Measurements from ENCODE around the gene NPTX1.

The NPTX1 gene

DNA sequence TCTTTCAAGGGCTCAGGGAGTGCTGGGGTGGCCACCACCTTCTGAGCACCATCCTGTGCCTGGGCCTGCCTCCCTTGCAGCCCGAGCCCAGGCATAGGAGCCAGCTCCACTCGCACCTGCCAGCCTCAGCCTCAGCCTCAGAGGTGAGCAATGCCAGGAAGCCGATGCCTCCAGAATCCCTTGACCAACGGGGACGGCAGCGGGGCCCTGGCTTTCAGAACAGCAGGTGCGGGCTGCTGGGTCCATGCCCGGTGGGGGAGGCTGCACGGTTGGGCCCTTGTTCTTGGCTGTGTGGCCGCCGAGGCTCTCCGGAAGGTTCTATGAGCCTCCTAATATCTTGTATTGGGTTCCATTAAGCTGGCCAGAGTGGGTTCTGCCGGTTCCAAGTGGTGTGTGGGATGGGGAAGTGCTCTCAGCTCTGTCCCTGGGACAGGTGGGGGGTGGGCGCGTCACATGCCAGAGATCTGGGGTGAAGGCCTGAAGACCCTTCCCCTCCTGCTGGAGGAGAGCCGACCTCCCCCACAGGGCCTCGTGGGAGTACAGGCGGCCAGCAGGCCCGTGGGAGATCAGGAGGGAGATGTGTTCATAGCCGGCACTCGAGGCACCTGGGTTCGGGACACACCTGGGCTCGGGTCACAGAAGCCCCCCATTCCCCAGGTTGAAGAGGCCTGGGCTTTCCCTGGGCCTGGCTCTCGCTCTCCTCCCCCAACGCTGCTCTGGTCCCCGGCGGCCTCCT lies 27.0 kb downstream of the NPTX1 start:
- peak in 1 of 10 donors; percentile 88 for DNase-seq
- intact Hi-C loops (cut with DNase I) = no loop called here

DNA sequence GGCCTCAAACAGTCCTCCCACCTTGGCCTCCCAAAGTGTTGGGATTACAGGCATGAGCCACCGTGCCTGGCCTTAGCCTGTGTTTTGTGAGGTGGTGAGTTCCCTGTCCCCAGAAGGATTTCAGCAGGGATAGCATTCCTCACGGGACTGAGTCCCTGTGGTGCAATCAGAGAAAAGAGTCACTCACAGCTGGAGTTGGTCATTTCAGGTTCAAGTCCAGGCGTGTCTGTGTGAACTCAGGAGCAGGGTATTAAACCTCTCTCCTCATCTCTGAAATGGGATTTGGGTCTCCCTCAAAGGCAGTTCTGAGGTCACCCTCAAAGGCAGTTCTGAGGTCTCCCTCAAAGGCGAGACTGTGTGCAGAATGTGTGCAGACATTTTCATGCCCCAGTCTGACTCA lies 28.6 kb downstream of the NPTX1 start:
- intact Hi-C loops (cut with DNase I) = no loop called here
- DNase-seq = no peak

DNA sequence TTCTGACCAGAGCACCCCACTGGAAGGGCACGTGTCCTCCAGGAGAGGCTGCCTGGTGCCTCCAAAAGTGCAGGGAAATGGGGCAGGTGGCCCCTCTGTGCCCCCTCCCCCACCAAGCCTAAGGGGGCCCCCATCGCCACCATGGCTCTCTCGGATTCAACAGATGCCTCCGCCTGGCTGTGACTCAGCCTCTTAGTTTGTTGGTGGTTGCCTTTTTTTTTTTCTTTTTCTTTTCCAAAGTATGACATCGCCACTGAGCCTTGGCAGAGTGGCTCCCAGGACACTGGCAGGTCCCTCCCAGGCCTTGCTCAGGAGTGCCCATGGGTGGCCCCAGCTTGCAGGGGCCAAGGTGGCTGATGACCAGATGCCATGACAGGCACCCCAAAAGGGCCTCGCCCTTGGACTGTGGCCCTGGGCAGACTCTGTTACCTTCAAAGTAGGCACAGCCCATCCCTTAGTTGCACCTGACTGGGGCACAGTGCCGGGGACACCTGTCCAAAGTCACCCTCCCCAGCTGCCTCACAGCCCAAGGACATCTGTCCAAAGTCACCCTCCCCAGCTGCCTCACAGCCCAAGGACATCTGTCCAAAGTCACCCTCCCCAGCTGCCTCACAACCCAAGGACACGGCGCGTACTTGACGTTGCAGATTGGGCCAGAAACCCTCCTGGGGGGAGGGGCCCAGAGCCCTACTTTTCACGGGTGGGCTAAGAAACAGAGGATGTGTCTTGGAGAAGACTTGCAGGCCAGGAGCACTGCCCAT lies 29.6 kb downstream of the NPTX1 start:
- intact Hi-C loops (cut with DNase I) = no loop called here
- no peak for DNase-seq

DNA sequence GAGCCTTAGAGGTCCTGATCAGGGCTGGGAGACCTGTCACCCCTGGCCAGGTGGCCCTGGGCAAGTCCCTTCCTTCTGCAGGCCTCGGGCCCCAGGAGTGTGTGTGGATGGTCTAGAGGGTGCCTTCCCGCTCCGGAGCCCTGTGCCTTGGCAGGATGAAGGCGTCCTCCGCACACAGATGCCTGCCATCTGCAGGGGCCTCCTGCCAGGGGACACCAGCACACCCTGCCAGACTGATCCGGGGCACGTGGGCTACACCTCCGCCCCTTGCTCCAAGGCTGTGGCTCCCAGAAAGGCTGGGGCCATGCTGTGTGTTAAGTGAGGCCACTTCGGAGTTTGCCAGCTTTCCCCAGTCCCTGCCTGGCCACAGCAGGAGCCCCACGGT lies 30.7 kb downstream of the NPTX1 start:
- intact Hi-C loops (cut with DNase I) = no loop called here
- peak in 8 of 10 donors; percentile 56 to 94 (median 74) for DNase-seq

DNA sequence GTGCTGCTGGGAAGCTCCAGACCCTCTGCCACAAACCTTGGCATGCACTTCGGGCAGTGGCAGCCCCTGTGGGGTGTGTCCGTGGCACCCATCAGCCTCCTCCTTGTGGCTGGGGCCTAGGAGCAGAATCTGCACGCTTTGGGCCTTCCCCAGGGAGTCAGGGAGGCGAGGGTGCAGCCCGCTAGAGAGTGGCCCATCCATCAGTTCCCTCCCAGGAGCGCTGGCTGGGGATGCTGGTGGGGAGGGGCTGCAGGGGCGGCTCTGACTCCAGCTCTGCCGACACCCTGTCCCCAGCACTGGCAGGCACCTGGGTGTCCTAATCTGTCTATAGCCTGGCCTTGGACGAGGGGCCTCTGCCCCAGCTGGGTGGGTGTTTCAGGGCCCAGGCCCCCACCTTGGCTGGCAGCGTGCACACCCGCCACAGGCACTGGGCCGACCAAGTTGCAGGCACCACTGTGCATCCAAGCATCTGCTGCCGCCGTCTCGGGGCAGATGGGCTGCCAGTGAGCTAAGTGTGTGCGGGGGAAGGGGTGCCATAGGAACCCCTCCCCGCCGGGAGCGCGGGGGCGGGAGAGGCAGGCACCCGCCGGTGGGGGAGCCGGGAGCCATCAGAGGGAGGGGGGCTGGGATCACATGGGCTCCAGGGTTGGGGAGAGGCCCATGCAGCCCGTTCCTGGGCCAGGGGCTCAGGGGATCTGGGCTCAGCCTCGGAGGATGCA lies 31.2 kb downstream of the NPTX1 start:
- DNase-seq = peak in 8 of 10 donors; percentile 60 to 95 (median 76)
- intact Hi-C loops (cut with DNase I) = no loop called here

DNA sequence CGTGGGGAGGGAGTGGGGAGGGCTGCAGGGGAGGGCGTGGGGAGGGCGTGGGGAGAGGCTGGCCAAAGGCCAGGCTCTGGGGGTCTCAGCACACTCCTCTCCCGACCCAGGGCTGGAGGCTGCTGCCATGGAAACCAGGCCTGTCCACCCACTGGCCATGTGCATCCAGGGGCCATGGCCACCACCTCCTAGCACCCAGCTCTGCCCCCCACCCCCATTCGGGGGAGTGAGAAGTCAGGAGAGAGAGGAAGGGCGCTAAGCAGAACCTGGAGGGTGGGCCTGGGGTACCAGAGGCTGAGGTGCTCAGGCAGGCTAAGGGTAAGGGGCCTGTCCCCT lies 31.8 kb downstream of the NPTX1 start:
- intact Hi-C loops (cut with DNase I) = no loop called here
- no peak for DNase-seq

DNA sequence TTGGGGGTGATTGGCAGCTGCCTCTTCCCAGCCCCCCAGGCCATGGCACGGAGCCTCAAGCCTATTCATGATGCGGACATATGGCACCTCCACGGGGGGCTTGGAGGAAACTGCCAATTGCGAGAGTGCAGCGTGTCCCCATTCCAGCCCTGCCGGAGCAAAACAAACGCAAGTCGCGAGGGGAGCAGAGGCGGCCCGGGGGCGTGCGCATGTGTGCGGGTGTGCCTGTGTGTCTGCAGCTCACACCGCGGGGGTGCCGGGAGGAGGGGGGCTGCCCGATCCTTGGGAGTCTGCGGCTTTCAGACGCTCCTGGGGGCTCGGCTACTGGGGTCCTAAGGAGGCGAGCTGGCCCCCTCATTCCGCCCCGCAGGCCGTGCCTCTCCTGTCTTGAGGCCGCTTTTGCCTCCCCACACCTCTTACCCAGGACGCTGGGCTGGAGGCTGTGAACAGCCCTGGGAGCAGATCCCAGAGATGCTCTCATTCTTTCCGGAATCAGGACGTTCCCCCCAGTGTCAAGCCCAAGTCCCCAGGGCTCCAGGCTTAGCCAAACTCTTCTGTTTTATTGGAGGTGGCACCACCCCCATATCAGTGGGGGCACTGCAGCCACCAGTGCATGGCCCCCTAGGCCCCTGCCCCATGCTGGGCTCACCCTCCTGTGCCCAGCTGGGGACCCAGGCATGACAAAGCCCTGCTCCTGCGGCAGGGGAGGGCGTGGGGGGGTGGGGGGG lies 32.3 kb downstream of the NPTX1 start:
- intact Hi-C loops (cut with DNase I) = no loop called here
- peak in 3 of 10 donors; percentile 51 to 90 (median 84) for DNase-seq

DNA sequence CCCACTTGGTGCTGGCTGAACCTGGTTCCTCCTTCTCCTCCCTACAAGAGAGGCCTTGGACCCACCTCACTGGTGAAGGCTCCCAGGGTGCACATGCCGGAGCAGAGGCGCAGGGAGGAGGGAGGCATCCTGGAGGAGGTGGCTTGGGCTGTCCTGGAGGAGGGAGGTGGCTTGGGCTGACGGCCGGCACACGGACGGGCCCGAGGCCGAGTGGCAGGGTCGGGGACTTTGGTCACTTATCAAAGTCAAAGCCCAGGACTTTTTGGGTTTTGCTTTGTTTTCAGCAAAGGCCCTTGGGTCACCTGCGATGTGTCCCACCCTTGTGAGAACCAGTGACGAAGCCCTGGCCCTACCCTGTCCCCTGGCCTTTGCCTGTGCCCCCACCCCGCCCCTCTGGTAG lies 32.9 kb downstream of the NPTX1 start:
- intact Hi-C loops (cut with DNase I) = no loop called here
- DNase-seq = no peak

DNA sequence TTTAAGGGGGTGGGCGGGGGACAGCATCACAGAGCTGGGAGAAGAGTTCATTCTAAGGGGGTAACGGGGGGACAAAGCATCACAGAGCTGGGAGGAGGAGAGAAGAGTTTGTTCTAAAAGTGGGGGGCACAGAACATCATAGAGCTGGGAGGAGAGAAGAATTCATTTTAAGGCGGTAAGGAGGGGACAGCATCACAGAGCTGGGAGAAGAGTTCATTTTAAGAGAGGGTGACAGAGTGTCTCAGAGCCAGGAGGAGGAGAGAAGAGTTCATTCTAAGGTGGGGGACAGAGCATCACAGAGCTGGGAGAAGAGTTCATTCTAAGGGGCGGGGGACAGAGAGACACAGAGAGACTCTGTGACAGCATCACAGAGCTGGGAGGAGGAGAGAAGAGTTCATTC lies 33.6 kb downstream of the NPTX1 start:
- DNase-seq = no peak
- intact Hi-C loops (cut with DNase I) = no loop called here

DNA sequence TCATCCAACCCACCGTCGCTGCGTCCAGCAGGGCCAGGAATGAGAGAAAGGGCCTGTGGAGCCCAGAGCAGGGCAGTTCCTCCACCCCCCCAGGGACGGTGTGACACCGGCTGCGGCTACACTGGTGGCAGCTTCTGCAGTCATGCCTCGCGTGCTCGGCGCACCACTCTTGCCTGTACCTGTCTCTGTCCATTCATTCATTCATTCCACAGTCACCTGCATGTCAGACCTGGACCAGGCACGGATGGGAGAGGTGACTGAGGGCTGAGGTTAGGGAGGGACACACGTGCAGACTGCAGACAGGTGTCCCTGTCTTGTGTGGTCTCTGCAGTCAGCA lies 34.1 kb downstream of the NPTX1 start:
- intact Hi-C loops (cut with DNase I) = no loop called here
- peak in 1 of 10 donors; percentile 42 for DNase-seq

DNA sequence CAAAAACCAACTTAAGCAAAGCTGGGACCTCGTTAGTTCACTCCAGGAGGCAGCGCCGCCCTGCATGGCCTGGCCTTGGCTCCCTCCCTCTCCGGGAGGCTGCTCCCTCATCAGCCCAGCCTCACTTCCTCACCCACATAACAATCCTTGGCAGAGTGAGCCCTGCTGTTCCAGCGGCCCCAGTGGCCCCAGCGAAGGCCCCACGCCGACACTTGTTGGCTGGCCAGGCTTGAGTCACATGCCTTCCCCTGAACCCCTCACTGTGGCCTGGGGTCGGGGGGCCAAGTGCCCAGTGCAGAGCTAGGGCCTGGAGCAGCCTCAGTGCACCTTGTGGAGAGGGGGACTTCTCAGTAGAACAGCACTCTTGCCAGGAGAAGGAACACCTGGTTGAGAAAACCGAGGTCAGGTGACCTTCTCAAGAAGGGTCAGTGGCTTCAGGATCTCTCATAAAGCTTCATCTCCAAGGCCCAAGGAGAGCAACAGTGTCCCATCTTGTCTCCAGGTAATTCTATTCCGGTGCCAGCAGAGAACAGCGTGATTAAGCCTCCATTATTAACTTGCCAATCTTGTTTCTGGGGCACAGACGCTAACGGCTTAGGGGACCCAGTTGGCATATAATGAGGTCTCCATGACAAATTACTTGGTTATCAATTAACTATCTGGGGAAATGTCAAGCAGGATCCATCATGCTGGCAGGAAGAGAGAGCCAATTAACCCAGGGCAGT lies 34.6 kb downstream of the NPTX1 start:
- intact Hi-C loops (cut with DNase I) = no loop called here
- DNase-seq = no peak

DNA sequence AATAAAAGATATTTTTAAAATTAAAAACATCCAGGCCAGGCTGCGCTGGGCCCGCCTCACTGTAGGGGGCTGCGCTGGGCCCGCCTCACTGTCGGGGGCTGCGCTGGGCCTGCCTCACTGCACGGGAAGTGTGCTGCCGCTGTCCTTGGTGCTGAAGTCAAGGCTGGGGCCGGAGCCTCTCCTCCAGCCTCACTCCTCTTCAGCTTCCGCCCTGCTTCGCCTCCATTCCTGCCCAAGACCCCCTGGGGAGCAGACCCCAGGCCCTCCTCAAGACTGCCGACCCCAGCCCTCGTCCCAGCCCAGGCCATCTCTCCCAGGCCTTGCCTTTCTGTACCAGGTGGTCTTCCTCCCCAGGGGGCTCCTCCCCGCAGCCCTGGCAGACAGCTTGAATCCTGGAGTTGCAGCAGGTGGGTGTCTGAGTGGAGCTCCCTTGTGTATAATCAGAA lies 35.3 kb downstream of the NPTX1 start:
- intact Hi-C loops (cut with DNase I) = no loop called here
- DNase-seq = no peak

DNA sequence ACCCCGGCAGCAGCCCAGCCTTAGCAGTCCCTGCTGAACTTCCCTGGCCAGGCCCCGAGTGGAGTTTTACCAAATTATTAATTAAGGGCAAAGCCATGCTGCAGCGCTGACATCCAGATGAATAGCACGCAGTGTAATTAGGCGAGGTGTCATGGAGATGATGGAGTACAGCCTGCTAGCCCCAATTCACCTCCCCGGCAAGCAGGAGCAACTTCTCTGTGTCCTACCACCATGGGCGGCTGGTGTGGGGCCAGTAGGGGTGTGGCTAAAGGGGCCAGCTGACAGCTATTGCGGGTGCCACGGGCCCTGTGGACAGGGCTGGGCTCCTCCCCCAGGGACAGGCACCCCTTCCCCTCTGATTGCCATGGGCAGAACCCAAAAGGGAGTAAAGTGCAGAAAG lies 36.9 kb downstream of the NPTX1 start:
- intact Hi-C loops (cut with DNase I) = no loop called here
- DNase-seq = no peak

DNA sequence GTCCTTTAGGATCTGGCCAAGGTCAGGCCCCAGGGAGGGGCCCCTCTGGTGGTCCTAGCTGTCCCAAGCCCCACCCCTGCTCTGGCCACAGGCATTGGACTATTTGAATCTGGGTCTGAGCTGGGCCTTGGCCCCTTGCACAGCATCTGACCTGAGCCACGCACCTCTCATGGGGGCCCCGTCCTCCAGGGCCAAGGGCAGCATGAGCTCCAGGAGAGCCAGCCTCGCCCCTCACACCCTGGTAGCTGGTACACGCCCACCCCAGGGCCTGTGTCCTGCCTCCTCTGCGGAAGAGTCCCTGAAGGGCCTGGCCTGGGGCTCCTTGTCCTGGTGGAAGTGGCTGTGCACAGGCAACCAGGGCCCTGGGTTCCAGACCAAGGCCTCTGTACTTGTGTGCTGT lies 37.6 kb downstream of the NPTX1 start:
- intact Hi-C loops (cut with DNase I) = no loop called here
- no peak for DNase-seq

DNA sequence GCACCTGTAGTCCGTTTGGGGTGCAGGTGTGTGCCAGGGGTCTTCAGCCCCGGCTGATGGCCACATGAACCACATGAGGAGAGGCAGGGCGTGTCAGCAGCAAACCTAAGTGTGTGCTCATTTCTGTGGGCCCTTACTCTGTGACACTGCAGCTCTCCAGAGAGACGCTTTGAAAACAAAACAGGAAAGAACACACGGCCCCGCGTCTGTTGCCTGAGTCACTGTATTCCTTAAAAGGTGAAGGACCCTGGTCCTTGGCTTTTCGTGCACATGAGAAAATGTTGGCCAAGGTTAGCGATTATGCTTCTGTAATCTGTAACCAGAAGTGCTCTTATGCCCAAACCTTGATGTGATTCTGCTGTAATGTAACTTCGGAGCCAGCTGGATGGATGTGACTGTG lies 38.9 kb downstream of the NPTX1 start:
- DNase-seq = no peak
- intact Hi-C loops (cut with DNase I) = no loop called here

DNA sequence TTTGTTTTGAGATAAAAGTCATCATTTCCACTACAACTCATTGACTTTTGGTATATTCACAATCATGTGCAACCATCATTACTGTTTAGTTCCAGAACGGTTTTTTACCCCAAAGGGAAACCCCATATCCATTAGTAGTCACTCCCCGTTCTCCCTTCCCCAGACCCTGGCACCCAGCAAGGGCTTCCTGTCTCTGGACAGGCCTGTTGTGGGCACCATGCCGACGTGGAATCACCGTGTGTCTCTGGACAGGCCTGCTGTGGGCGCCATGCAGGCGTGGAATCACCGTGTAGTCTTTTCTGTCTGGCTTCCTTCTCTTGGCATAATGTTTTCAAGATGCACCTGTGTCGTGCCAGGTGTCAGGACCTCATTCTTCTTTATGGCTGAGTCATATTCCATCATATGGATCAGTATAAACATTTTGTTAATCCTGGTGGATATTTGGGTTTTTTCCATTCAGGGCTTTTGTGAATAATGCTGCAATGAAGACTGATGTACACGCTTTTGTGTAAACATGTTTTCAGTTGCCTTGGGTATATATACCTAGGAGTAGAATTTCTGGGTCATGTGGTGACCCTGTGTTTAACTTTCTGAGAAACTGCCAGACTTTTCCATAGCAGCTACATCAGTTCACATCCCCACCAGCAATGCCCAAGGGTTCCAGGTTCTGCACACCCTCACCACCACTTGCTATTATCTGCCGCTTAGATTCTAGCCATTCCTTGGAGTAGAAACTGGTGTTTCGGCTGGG lies 42.3 kb downstream of the NPTX1 start:
- intact Hi-C loops (cut with DNase I) = no loop called here
- DNase-seq = peak in 2 of 10 donors; percentile 63 to 66

DNA sequence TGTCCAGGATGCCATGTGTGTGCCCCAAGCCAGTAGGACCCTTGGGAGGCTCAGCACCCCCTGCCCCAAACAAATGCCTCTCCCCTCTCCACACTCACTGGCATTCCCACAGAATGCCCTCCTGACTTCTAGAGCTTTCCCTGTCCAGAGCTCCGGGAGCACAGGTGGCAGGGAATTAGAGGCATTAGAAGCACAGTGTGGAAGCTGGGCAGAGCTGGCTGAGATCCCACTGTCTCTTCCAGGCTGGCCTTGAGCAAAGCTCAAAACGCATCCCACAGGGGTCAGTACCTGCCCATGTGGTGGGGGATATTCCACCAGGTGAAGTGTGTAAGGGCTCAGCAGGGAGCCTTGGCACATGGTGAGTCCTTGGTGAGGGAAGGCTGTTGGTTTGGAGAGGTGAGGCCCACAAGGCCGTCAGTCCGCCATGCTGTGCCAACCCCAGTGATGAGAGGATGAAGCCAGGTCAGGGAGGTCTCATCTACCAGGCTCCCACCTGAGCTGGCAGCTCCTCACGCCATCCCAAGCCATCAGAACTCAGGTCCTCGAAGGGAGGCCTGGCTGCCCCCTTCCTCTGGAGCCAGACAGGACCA lies 43.4 kb downstream of the NPTX1 start:
- intact Hi-C loops (cut with DNase I) = no loop called here
- peak in 2 of 10 donors; percentile 41 to 67 for DNase-seq

DNA sequence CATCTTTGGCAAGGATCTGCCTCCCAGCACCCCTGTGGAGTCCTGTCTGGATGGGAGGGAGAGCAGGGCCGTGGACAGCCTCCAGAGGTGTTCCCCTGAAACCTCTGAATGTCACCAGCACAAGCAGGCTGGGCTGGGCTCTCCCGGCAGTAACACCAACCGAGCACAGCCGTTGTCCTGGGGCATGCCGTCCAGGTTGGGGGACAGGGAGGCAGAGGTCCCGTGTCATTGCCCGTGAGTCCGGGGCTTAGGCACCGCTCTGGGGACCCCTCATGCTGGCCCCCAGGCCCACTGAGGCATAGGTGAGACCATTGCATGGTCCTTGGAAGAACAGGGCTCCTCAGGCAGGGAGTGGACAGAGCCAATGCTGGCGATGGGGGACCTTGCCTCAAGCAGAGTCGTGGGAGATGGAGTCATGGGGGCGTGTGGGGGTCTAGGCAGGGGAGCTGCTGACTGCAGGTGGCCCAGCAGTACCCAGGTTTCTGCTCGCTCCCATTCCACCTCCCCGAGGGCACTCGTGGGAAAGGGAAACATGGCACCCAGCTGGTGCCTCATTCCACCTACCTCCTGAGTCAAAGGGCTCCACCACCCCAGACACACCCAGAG lies 44.0 kb downstream of the NPTX1 start:
- intact Hi-C loops (cut with DNase I) = no loop called here
- DNase-seq = peak in 2 of 10 donors; percentile 59 to 75

Measured in posterior cingulate gyrus (tissue), 11 donors.